Spinal cord (tissue), 10 donors: ENCODE results near the gene MDM4. TPM values are rescaled to one million over a fixed set of nuclear protein-coding genes. Genes with fewer than 3 reads are reported as not detected.

Source experiments
- DNase-seq, 6 donors: peaks; one replicate each; pipeline versions ENCODE4 v3.0.0 to v3.0.0-alpha.2; 2013 to 2015; ENCODE audit warnings: low spot score in 6 of 6, low read depth in 4 of 6
- H3K27ac ChIP-seq: one replicate; pipeline ENCODE4 v1.5.1; 2013; ENCODE audit warnings: low read depth, low read length, control low read depth
- H3K27me3 ChIP-seq: one replicate; pipeline ENCODE4 v1.6.1; 2013; ENCODE audit warnings: low read length; ENCODE audit not compliant: control insufficient read depth, insufficient read depth
- H3K36me3 ChIP-seq: one replicate; pipeline ENCODE4 v1.6.1; 2013; ENCODE audit warnings: low read length; ENCODE audit not compliant: control insufficient read depth, insufficient read depth
- H3K4me1 ChIP-seq: one replicate; pipeline ENCODE4 v1.6.1; 2013; ENCODE audit warnings: low read length; ENCODE audit not compliant: control insufficient read depth, insufficient read depth
- H3K4me3 ChIP-seq: one replicate; pipeline ENCODE4 v1.5.1; 2013; ENCODE audit warnings: low read depth, low read length, control low read depth
- H3K9me3 ChIP-seq: one replicate; pipeline ENCODE4 v1.6.1; 2013; ENCODE audit warnings: low read length; ENCODE audit not compliant: control insufficient read depth, insufficient read depth
- WGBS: methylation state at CpG from one replicate; pipeline ENCODE4 v1.1.5; 2013; ENCODE audit warnings: missing lambda C conversion rate; ENCODE audit not compliant: insufficient coverage; 5-methylcytosine and 5-hydroxymethylcytosine counted together
- polyA plus RNA-seq, 2 donors: library from polyadenylated mRNA; unstranded; fragments of 120-200 nt; gene quantifications; one replicate each; pipeline ENCODE4 v1.2.1, GENCODE V29; 2013; ENCODE audit not compliant: insufficient read length in 2 of 2
- total RNA-seq, 2 donors: library from RNA; depleted of rRNA in 1 of 2; stranded (reverse); fragments of 120-200 nt in 1 of 2; fragments of >200 nt in 1 of 2; gene quantifications; one replicate each; pipeline versions ENCODE4 v1.2.3 to v1.2.4, GENCODE V29; 2013 to 2014
- donor health status: healthy.

The MDM4 gene
- total and polyA plus RNA-seq, 4 donors = 28.3 to 71.1 (median 64.9) TPM

- no peak overlapping the region for H3K27ac ChIP-seq
- H3K36me3 ChIP-seq = no peaks in the 10 kb centered on the region
- no peak overlapping the region for H3K4me3 ChIP-seq
- WGBS = 97% methylated on average over 4 of the region's 6 CpGs
- H3K27me3 ChIP-seq = no peaks in the 10 kb centered on the region
- H3K4me1 ChIP-seq = no peaks in the 10 kb centered on the region
- H3K9me3 ChIP-seq = no peaks in the 10 kb centered on the region
- DNase-seq = peak in 1 of 6 donors; percentile 66
These were observed 14.0 kb upstream of the MDM4 start for GRCh38 chr1:204502241-204502640.

- Histone ChIP-seq H3K27ac (no peak overlapping the region), H3K9me3 (no peaks in the 10 kb centered on the region), H3K36me3 (no peaks in the 10 kb centered on the region), H3K4me1 (no peaks in the 10 kb centered on the region), H3K4me3 (no peak overlapping the region), H3K27me3 (no peaks in the 10 kb centered on the region)
- 7% methylated on average over 3 of the region's 7 CpGs for WGBS
- DNase-seq = peak in 4 of 6 donors; percentile 56 to 96 (median 86)
These were observed 12.9 kb upstream of the MDM4 start for GRCh38 chr1:204503122-204503912.

- Histone ChIP-seq H3K4me3 (no peak overlapping the region), H3K9me3 (no peaks in the 10 kb centered on the region), H3K4me1 (no peaks in the 10 kb centered on the region), H3K36me3 (no peaks in the 10 kb centered on the region), H3K27me3 (no peaks in the 10 kb centered on the region), H3K27ac (no peak overlapping the region)
- no CpG with 5 or more reads among the region's 4 CpGs for whole genome bisulfite sequencing
- no peak for DNase-seq
These were observed 12.2 kb upstream of the MDM4 start for GRCh38 chr1:204503913-204504519.

GRCh38 chr1:204505674-204506200 lies 10.5 kb upstream of the MDM4 start:
- H3K36me3 ChIP-seq = no peaks in the 10 kb centered on the region
- peak overlapping the region; percentile 58 for H3K4me3 ChIP-seq
- H3K27me3 ChIP-seq = no peaks in the 10 kb centered on the region
- WGBS = 9% methylated on average over 4 of the region's 4 CpGs
- no peak for DNase-seq
- peak overlapping the region; percentile 92 for H3K27ac ChIP-seq
- no peaks in the 10 kb centered on the region for H3K9me3 ChIP-seq
- no peaks in the 10 kb centered on the region for H3K4me1 ChIP-seq

GRCh38 chr1:204506201-204506968 lies 9.8 kb upstream of the MDM4 start:
- Histone ChIP-seq H3K36me3 (no peaks in the 10 kb centered on the region), H3K4me1 (no peaks in the 10 kb centered on the region), H3K4me3 (peak overlapping the region; percentile 58), H3K9me3 (no peaks in the 10 kb centered on the region), H3K27ac (peak overlapping the region; percentile 92), H3K27me3 (no peaks in the 10 kb centered on the region)
- WGBS = 4% methylated on average over 11 of the region's 27 CpGs
- DNase-seq = peak in 5 of 6 donors; percentile 79 to 98 (median 87)

- Histone ChIP-seq H3K4me1 (no peaks in the 10 kb centered on the region), H3K27ac (peak overlapping the region; percentile 92), H3K27me3 (no peaks in the 10 kb centered on the region), H3K9me3 (no peaks in the 10 kb centered on the region), H3K36me3 (no peaks in the 10 kb centered on the region), H3K4me3 (peak overlapping the region; percentile 58)
- 0% methylated on average over 9 of the region's 13 CpGs for WGBS
- DNase-seq = peak; percentile 89 to 99 (median 94)
These were observed 9.3 kb upstream of the MDM4 start for GRCh38 chr1:204506969-204507316.

GRCh38 chr1:204507317-204508105 lies 8.7 kb upstream of the MDM4 start:
- Histone ChIP-seq H3K4me1 (no peaks in the 10 kb centered on the region), H3K4me3 (peak overlapping the region; percentile 58), H3K27ac (peak overlapping the region; percentile 92), H3K9me3 (no peaks in the 10 kb centered on the region), H3K36me3 (no peaks in the 10 kb centered on the region), H3K27me3 (no peaks in the 10 kb centered on the region)
- WGBS = 0% methylated on average over 11 of the region's 22 CpGs
- DNase-seq = peak in 3 of 6 donors; percentile 52 to 90 (median 83)

GRCh38 chr1:204509186-204509635 lies 7.0 kb upstream of the MDM4 start:
- Histone ChIP-seq H3K4me3 (no peak overlapping the region), H3K36me3 (no peaks in the 10 kb centered on the region), H3K27me3 (no peaks in the 10 kb centered on the region), H3K9me3 (no peaks in the 10 kb centered on the region), H3K27ac (no peak overlapping the region), H3K4me1 (no peaks in the 10 kb centered on the region)
- DNase-seq = no peak
- WGBS = 64% methylated on average over 3 of the region's 9 CpGs

- Histone ChIP-seq H3K9me3 (no peaks in the 10 kb centered on the region), H3K4me3 (no peak overlapping the region), H3K27ac (no peak overlapping the region), H3K4me1 (peaks cover 5% of the 10 kb centered on the region), H3K27me3 (no peaks in the 10 kb centered on the region), H3K36me3 (no peaks in the 10 kb centered on the region)
- DNase-seq = no peak
These were observed 4.8 kb upstream of the MDM4 start for GRCh38 chr1:204511366-204511765.
